CD4-positive, alpha-beta memory T cell (primary cell): ENCODE measurements around the gene CARD8. TPM values are rescaled to one million over a fixed set of nuclear protein-coding genes. Genes with fewer than 3 reads are reported as not detected.

Source experiments
- CTCF ChIA-PET: fragments of 350-600 bp; sonication (Branson Sonifier 250); formaldehyde crosslinking; loops from one replicate; lab custom pipeline; 2021; ENCODE audit warnings: inconsistent platforms; ENCODE audit not compliant: partially characterized antibody; lab: Charles Lee
- POLR2A ChIA-PET: fragments of 350-600 bp; sonication (Branson Sonifier 250); formaldehyde crosslinking; loops from one replicate; lab custom pipeline; 2021; ENCODE audit not compliant: partially characterized antibody; lab: Charles Lee
- DNase-seq, 5 donors: peaks; one replicate each; pipeline versions ENCODE4 v3.0.0 to v3.0.0-alpha.2; 2020 to 2022; ENCODE audit warnings: mixed read lengths in 1 of 5
- H3K27ac ChIP-seq: one replicate; pipeline ENCODE4 v1.7.0; 2013; ENCODE audit warnings: low read depth, low read length
- H3K27me3 ChIP-seq: 2 replicates; pipeline ENCODE4 v1.7.0; 2013; ENCODE audit warnings: mild to moderate bottlenecking, low read length, moderate library complexity; ENCODE audit not compliant: insufficient read depth
- H3K36me3 ChIP-seq: 2 replicates; pipeline ENCODE4 v1.7.0; 2013; ENCODE audit warnings: mild to moderate bottlenecking, low read length, moderate library complexity; ENCODE audit not compliant: insufficient read depth
- H3K4me1 ChIP-seq: 2 replicates; pipeline ENCODE4 v1.7.0; 2013; ENCODE audit warnings: mild to moderate bottlenecking, low read length, moderate library complexity; ENCODE audit not compliant: insufficient read depth
- H3K4me3 ChIP-seq, 2 donors: one replicate each; pipeline ENCODE4 v1.7.0; 2013; ENCODE audit warnings: low read length in 2 of 2, mild to moderate bottlenecking in 1 of 2
- H3K9me3 ChIP-seq, 2 donors: one replicate each; pipeline ENCODE4 v1.7.0; 2013; ENCODE audit warnings: low read length in 2 of 2, control low read depth in 1 of 2; ENCODE audit not compliant: control insufficient read depth in 1 of 2
- H3K27ac Mint-ChIP-seq, 7 donors: one replicate each; pipeline ENCODE4 v1.8.0; 2020 to 2021; ENCODE audit warnings: mixed read lengths in 7 of 7, mild to moderate bottlenecking in 6 of 7, inconsistent platforms in 3 of 7, moderate library complexity in 3 of 7
- H3K27me3 Mint-ChIP-seq, 2 donors: one replicate each; pipeline ENCODE4 v1.8.0; 2020 to 2021; ENCODE audit warnings: mixed read lengths in 2 of 2
- H3K36me3 Mint-ChIP-seq, 2 donors: one replicate each; pipeline ENCODE4 v1.8.0; 2020 to 2021; ENCODE audit warnings: mixed read lengths in 2 of 2, inconsistent platforms in 1 of 2, mild to moderate bottlenecking in 1 of 2
- H3K4me1 Mint-ChIP-seq, 4 donors: one replicate each; pipeline ENCODE4 v1.8.0; 2020 to 2021; ENCODE audit warnings: mixed read lengths in 4 of 4, mild to moderate bottlenecking in 1 of 4
- H3K4me3 Mint-ChIP-seq, 8 donors: one replicate each; pipeline ENCODE4 v1.8.0; 2020 to 2021; ENCODE audit warnings: mixed read lengths in 8 of 8, mild to moderate bottlenecking in 7 of 8, moderate library complexity in 6 of 8, inconsistent platforms in 3 of 8
- H3K9me3 Mint-ChIP-seq, 8 donors: one replicate each; pipeline ENCODE4 v1.8.0; 2020 to 2021; ENCODE audit warnings: mixed read lengths in 8 of 8, mild to moderate bottlenecking in 5 of 8, inconsistent platforms in 3 of 8, moderate library complexity in 1 of 8
- intact Hi-C: fragments of 100-400 bp; cut with micrococcal nuclease; formaldehyde crosslinking; loops from one replicate; pipeline ENCODE4 v1.15.1; 2023
- polyA plus RNA-seq, 2 donors: library from polyadenylated mRNA; unstranded; fragments of 300-500 nt; fragmentation: Illumina TruSeq; gene quantifications; one replicate each; pipeline ENCODE4 v1.2.3, GENCODE V29; 2021
- total RNA-seq, 2 experiments: library from RNA; stranded (reverse); gene quantifications; one replicate each; pipeline ENCODE4 v1.2.3, GENCODE V29; 2021

CARD8 gene
- total RNA-seq, result 100 to 1,000 TPM; 310 to 316 TPM
- 10 to 100 TPM; 74.9 to 90.5 TPM for polyA plus RNA-seq

- no peaks in the 10 kb centered on the region for H3K36me3 ChIP-seq
- peaks cover 47 to 83% (median 61%) of the 10 kb centered on the region in 4 donors for H3K4me1 Mint-ChIP-seq
- peak within 1 kb of the TSS; percentile 77 to 86 for H3K4me3 ChIP-seq
- peaks cover 75% of the 10 kb centered on the region for H3K4me1 ChIP-seq
- no peaks in the 10 kb centered on the region for H3K9me3 Mint-ChIP-seq
- peak; percentile 83 to 92 (median 87) for DNase-seq
- peak within 1 kb of the TSS; percentile 90 for H3K27ac ChIP-seq
- peak within 1 kb of the TSS; percentile 93 to 100 (median 98) for H3K27ac Mint-ChIP-seq
- no peaks in the 10 kb centered on the region for H3K9me3 ChIP-seq
- H3K27me3 Mint-ChIP-seq, result no peaks in the 10 kb centered on the region
- H3K27me3 ChIP-seq, result no peaks in the 10 kb centered on the region
- intact Hi-C loops, result loop anchor here (1.0 to 5.0 kb wide), 2 partner anchors 67 to 85 kb away; partner anchors contain the start of genes LIG1 and ZSWIM9
- peaks cover 11 to 23% of the 10 kb centered on the region in 2 donors for H3K36me3 Mint-ChIP-seq
- ChIA-PET CTCF (interaction anchor here (0.6 to 2.4 kb wide), 3 partner anchors 9 to 52 kb away, joined by 3 to 8 read pairs (median 8); no protein-coding TSS in a partner anchor), POLR2A (interaction anchor here (0.7 to 2.8 kb wide), 17 partner anchors 10 to 108 kb away, joined by 3 to 30 read pairs (median 6); partner anchors contain the start of genes EMP3, LIG1, SYNGR4 and TMEM143)
- peak within 1 kb of the TSS; percentile 92 to 99 (median 99) for H3K4me3 Mint-ChIP-seq
Measured at GRCh38 chr19:48255376-48256303, at the start of gene CARD8. Gene CARD8 (minus strand): TSS chr19:48255912. CDS start chr19:48241020, 14,892 bp downstream.

GRCh38 chr19:48303866-48304265, 48.2 kb upstream of the CARD8 start:
- no peak overlapping the region for H3K27ac ChIP-seq
- intact Hi-C loops, result no loop called here
- no peak overlapping the region for H3K4me3 ChIP-seq
- no peaks in the 10 kb centered on the region for H3K36me3 ChIP-seq
- H3K9me3 Mint-ChIP-seq, result no peaks in the 10 kb centered on the region
- no peaks in the 10 kb centered on the region for H3K27me3 ChIP-seq
- no peak for DNase-seq
- H3K4me1 Mint-ChIP-seq, result no peaks in the 10 kb centered on the region
- H3K4me3 Mint-ChIP-seq, result no peak overlapping the region
- H3K27me3 Mint-ChIP-seq, result peaks cover 0 to 3% of the 10 kb centered on the region in 2 donors
- no peaks in the 10 kb centered on the region for H3K4me1 ChIP-seq
- ChIA-PET POLR2A (no interaction called here), CTCF (interaction anchor here (0.6 kb wide), 1 partner anchor 12 kb away, joined by 3 read pairs; no protein-coding TSS in a partner anchor)
- no peak overlapping the region for H3K27ac Mint-ChIP-seq
- no peaks in the 10 kb centered on the region for H3K9me3 ChIP-seq
- no peaks in the 10 kb centered on the region for H3K36me3 Mint-ChIP-seq

- no peaks in the 10 kb centered on the region for H3K36me3 Mint-ChIP-seq
- H3K9me3 ChIP-seq, result no peaks in the 10 kb centered on the region
- peaks cover 0 to 3% of the 10 kb centered on the region in 2 donors for H3K27me3 Mint-ChIP-seq
- no peak for DNase-seq
- H3K4me1 ChIP-seq, result no peaks in the 10 kb centered on the region
- H3K27ac ChIP-seq, result no peak overlapping the region
- CTCF ChIA-PET, result interaction anchor here (0.6 to 0.7 kb wide), 2 partner anchors 12 to 30 kb away, joined by 3 read pairs; no protein-coding TSS in a partner anchor
- H3K4me3 ChIP-seq, result no peak overlapping the region
- intact Hi-C loops, result no loop called here
- H3K9me3 Mint-ChIP-seq, result no peaks in the 10 kb centered on the region
- no peak overlapping the region for H3K4me3 Mint-ChIP-seq
- no peaks in the 10 kb centered on the region for H3K36me3 ChIP-seq
- POLR2A ChIA-PET, result no interaction called here
- no peaks in the 10 kb centered on the region for H3K27me3 ChIP-seq
- no peaks in the 10 kb centered on the region for H3K4me1 Mint-ChIP-seq
- H3K27ac Mint-ChIP-seq, result no peak overlapping the region
Measured at GRCh38 chr19:48303367-48303766, 47.7 kb upstream of the CARD8 start.

GRCh38 chr19:48302600-48302959, 46.9 kb upstream of the CARD8 start:
- H3K27me3 Mint-ChIP-seq, result peaks cover 0 to 3% of the 10 kb centered on the region in 2 donors
- H3K4me3 Mint-ChIP-seq, result no peak overlapping the region
- CTCF ChIA-PET, result interaction anchor here (0.7 kb wide), 1 partner anchor 29 kb away, joined by 3 read pairs; no protein-coding TSS in a partner anchor

DNA sequence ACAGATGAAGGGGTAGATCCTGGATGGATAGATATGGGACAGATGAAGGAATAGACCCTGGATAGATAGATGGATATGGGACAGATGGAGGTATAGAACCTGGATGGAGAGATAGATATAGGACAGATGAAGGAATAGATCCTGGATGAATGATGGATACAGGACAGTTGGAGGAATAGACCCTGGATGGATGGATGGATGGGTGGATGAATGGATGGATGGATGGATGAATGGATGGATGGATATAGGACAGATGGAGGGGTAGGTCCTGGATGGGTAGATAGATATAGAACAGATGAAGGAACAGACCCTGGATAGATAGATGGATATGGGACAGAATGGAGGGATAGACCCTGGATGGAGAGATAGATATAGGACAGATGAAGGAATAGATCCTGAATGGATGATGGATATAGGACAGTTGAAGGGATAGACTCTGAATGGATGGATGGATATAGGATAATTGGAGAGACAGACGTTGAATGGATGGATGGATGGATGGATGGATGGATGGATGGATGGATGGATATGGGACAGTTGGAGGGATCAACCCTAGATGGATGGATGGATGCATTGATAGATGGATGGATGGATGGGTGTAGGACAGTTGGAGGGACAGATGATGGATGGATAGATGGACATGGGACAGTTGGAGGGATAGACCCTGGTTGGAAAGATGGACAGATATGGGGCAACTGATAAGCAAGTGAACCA, 46.3 kb upstream of the CARD8 start:
- Mint-ChIP-seq H3K27ac (no peak overlapping the region), H3K27me3 (peaks cover 0 to 3% of the 10 kb centered on the region in 2 donors), H3K4me3 (no peak overlapping the region), H3K4me1 (no peaks in the 10 kb centered on the region), H3K9me3 (no peaks in the 10 kb centered on the region), H3K36me3 (no peaks in the 10 kb centered on the region)
- intact Hi-C loops, result no loop called here
- ChIA-PET CTCF (no interaction called here), POLR2A (no interaction called here)
- Histone ChIP-seq H3K4me3 (no peak overlapping the region), H3K27ac (no peak overlapping the region), H3K9me3 (no peaks in the 10 kb centered on the region), H3K4me1 (no peaks in the 10 kb centered on the region), H3K36me3 (no peaks in the 10 kb centered on the region), H3K27me3 (no peaks in the 10 kb centered on the region)
- no peak for DNase-seq

More at GRCh38 chr19:48302600-48302959, 46.9 kb upstream of the CARD8 start:
- Histone ChIP-seq H3K4me1 (no peaks in the 10 kb centered on the region), H3K27ac (no peak overlapping the region), H3K27me3 (no peaks in the 10 kb centered on the region), H3K9me3 (no peaks in the 10 kb centered on the region), H3K4me3 (no peak overlapping the region), H3K36me3 (no peaks in the 10 kb centered on the region)
- Mint-ChIP-seq H3K27ac (no peak overlapping the region), H3K36me3 (no peaks in the 10 kb centered on the region), H3K9me3 (no peaks in the 10 kb centered on the region), H3K4me1 (no peaks in the 10 kb centered on the region)
- intact Hi-C loops, result no loop called here
- POLR2A ChIA-PET, result no interaction called here
- no peak for DNase-seq

DNA sequence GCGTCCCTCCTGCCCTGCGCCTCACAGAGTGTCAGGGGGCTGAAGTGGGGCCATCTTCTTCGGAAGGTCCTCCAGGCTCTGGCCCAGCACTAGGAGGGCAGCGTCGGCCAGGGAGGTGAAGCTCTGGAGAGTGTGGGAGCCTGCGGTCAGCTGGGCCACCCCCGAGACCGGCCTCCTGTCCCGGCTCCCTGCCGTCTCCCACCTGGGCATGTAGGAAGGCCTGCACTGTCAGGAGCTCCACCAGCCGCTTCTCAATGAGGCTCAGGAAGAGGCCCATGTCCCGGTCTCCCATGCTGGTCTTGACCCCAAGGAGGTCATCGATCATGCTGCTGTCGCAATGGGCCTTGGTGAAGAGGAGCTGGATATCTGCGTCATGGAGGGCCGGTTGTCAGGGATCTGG, 42.3 kb upstream of the CARD8 start:
- Mint-ChIP-seq H3K27me3 (peaks cover 2 to 6% of the 10 kb centered on the region in 2 donors), H3K4me3 (no peak overlapping the region), H3K4me1 (peaks cover 0 to 2% (median 0%) of the 10 kb centered on the region in 4 donors), H3K9me3 (no peaks in the 10 kb centered on the region), H3K36me3 (no peaks in the 10 kb centered on the region), H3K27ac (no peak overlapping the region)
- Histone ChIP-seq H3K36me3 (no peaks in the 10 kb centered on the region), H3K4me1 (no peaks in the 10 kb centered on the region), H3K27me3 (no peaks in the 10 kb centered on the region), H3K9me3 (no peaks in the 10 kb centered on the region), H3K27ac (no peak overlapping the region), H3K4me3 (no peak overlapping the region)
- ChIA-PET CTCF (interaction anchor here (1.0 kb wide), 1 partner anchor 15 kb away, joined by 3 read pairs; no protein-coding TSS in a partner anchor), POLR2A (no interaction called here)
- no peak for DNase-seq
- intact Hi-C loops, result no loop called here
